ENCODE results near the gene CLEC4F. TPM values are rescaled to one million over a fixed set of nuclear protein-coding genes. Genes with fewer than 3 reads are reported as not detected.

CLEC4F gene
- total RNA-seq, 6 experiments from 2014 or later = not detected

DNA sequence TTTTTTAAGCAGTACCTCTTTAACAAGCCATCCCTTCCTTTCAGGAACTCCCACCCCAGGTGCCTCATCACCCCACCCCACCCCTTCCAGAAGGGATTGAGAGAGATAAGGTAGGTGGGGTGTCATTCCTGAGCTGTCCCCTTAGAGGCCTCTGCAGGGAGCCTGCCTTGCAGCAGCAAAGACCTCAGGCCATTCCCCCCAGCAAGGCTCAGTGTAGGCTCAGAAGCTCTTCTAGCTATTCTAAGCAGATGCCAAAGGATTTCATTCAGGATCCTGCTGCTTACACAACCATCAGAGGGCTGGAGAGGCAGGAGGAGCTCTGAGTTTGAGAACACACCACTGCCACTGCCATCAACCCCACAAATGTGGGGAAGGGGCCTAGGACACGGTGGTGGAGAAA lies 24.1 kb downstream of the CLEC4F start:
- Histone ChIP-seq H3K4me1 (no peaks in the 10 kb centered on the region), H3K27ac (no peak overlapping the region), H3K27me3 (no peaks in the 10 kb centered on the region), H3K36me3 (no peaks in the 10 kb centered on the region), H3K4me3 (no peak overlapping the region), H3K9me3 (no peaks in the 10 kb centered on the region)
- no peak for DNase-seq
- no peak for ATAC-seq
- intact Hi-C loops (cut with DNase I) = no loop called here
- WGBS (ENCODE audit: insufficient coverage, low coverage, low lambda C conversion rate, missing lambda C conversion rate) = no CpG with 5 or more reads among the region's 1 CpG
- TF ChIP-seq POLR2A (IDR thresholded peaks at IDR 0.05) = no peak
- TF ChIP-seq, protein P1, sequence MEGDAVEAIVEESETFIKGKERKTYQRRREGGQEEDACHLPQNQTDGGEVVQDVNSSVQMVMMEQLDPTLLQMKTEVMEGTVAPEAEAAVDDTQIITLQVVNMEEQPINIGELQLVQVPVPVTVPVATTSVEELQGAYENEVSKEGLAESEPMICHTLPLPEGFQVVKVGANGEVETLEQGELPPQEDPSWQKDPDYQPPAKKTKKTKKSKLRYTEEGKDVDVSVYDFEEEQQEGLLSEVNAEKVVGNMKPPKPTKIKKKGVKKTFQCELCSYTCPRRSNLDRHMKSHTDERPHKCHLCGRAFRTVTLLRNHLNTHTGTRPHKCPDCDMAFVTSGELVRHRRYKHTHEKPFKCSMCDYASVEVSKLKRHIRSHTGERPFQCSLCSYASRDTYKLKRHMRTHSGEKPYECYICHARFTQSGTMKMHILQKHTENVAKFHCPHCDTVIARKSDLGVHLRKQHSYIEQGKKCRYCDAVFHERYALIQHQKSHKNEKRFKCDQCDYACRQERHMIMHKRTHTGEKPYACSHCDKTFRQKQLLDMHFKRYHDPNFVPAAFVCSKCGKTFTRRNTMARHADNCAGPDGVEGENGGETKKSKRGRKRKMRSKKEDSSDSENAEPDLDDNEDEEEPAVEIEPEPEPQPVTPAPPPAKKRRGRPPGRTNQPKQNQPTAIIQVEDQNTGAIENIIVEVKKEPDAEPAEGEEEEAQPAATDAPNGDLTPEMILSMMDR (IDR thresholded peaks at IDR 0.05) = no peak

DNA sequence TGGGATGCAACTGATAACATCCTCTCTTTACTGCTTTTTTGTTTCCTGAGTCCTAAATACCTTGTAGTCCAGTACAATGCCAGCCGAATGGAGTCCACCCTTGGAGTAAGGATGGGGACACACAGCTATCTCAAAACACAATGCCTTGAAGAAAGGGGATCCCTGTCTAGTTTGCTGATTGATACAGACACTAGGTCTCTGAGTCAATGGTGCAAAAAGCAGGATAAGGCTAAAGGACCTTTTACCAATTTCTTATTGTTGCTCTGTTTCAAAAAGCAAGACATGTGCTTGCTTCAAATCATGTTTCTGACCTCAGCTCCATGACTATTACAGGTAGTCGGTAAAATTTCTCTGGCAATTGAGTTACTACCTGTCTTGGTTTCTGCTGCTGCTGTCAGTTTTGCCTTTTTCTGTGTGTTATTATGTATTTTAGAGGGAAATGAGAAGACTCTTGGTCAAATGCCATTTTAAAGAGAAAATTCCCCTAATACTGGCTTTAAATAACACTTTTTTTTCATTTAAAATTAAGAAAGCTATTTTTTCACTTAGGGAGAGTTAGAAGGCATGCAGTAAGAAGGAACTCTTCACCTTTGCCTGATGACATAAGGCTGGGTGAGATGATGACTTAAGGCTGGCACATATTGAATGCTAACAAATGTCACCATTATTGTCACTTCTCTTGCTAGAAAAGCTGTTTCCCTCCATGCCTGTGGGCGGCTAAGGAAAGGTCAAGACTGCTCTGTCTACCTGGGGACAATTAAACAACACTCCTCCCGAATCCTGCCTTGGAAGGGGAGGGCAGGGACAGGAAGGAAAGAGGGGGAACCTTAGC lies 25.0 kb downstream of the CLEC4F start:
- intact Hi-C loops (cut with DNase I) = no loop called here
- Histone ChIP-seq H3K36me3 (no peaks in the 10 kb centered on the region), H3K27me3 (peaks cover 0 to 3% of the 10 kb centered on the region in 2 donors), H3K9me3 (no peaks in the 10 kb centered on the region), H3K4me1 (peaks cover 0 to 3% (median 0%) of the 10 kb centered on the region in 4 donors), H3K27ac (no peak overlapping the region), H3K4me3 (no peak overlapping the region)
- 52% methylated on average over 4 of the region's 4 CpGs for WGBS (ENCODE audit: insufficient coverage, low coverage, low lambda C conversion rate, missing lambda C conversion rate)
- no peak for TF ChIP-seq POLR2A (IDR thresholded peaks at IDR 0.05)
- TF ChIP-seq, protein P1 (IDR thresholded peaks at IDR 0.05) = no peak
- DNase-seq (no peak), ATAC-seq (no peak)

DNA sequence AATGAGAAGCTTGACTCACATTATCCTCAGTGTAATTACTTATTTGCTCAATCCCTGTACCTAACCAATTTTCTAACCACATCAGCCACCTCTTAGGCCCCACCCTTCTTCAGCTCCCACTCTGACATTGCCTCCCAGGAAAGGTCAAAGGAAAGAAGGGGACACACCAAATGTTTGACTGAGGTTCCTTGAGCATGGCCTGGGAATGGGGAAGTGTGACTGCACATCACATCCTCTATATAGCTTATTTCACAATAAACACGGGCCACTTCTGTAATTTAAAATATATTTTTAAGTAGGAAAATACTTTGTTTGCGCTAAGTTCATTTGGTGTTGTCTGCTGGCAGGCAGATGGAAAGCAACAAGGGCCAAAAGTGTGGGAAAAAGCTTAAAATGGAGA lies 26.9 kb downstream of the CLEC4F start:
- Histone ChIP-seq H3K9me3 (no peaks in the 10 kb centered on the region), H3K4me3 (no peak overlapping the region), H3K36me3 (no peaks in the 10 kb centered on the region), H3K27ac (no peak overlapping the region), H3K27me3 (peaks cover 0 to 10% of the 10 kb centered on the region in 2 donors), H3K4me1 (peaks cover 0 to 13% (median 0%) of the 10 kb centered on the region in 4 donors)
- WGBS (ENCODE audit: insufficient coverage, low coverage, low lambda C conversion rate, missing lambda C conversion rate) = 41% methylated on average over 2 of the region's 2 CpGs
- intact Hi-C loops (cut with DNase I) = no loop called here
- DNase-seq = no peak
- peak in 2 of 4 donors; percentile 17 to 22 for ATAC-seq
- no peak for TF ChIP-seq POLR2A (IDR thresholded peaks at IDR 0.05)
- TF ChIP-seq, protein P1 (IDR thresholded peaks at IDR 0.05) = no peak

DNA sequence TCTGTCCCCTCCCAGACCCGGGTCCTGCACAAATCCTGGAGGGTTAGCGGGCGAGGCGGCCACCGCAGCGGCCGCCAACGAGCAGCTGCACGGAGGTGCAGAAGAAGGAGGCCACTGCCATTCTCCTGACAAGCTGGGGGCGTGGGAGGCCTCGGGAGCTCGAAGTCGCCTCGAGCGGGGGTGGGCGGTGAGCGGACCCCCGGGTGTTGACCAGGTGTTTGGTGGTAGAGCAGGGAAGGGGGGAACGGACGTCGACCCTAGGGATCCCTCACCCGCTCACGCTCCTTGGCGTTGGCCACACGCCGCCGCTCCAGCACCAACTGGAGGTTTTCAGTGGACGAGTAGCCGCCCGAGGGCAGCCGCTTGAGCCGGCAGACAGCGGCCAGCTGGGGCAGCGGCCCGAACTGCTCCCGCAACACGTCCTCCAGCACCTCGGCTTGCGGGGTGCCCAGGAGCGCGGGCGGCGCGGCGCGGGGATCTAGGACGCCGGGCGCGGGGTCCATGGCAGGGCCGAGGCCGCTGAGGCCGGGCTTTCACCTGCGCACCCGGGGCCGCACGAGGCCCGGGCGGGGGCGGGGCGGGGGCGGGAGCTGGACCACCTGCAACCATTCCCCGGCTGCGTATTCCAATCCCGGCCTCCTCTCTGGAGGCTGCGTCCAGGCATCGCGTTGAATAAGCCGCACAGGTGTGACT lies 30.1 kb downstream of the CLEC4F start, which contains the start of gene FIGLA:
Gene FIGLA, minus strand, starts transcription at position 508 of the 693 bp plus-strand sequence. Its CDS starts 5 bp downstream, at position 503.
- peak in 3 of 4 donors; percentile 23 to 36 (median 33) for ATAC-seq
- Histone ChIP-seq H3K9me3 (no peaks in the 10 kb centered on the region), H3K36me3 (no peaks in the 10 kb centered on the region), H3K27ac (no peak within 1 kb of the TSS), H3K4me1 (peaks cover 0 to 13% (median 0%) of the 10 kb centered on the region in 4 donors), H3K27me3 (peaks cover 0 to 14% of the 10 kb centered on the region in 2 donors), H3K4me3 (peak within 1 kb of the TSS in 1 of 3 donors; percentile 16)
- TF ChIP-seq, protein P1 (IDR thresholded peaks at IDR 0.05) = no peak
- TF ChIP-seq POLR2A (IDR thresholded peaks at IDR 0.05) = no peak
- 7% methylated on average over 9 of the region's 69 CpGs for WGBS (ENCODE audit: insufficient coverage, low coverage, low lambda C conversion rate, missing lambda C conversion rate)
- no peak for DNase-seq
- intact Hi-C loops (cut with DNase I) = no loop called here

Measured in right lobe of liver (tissue), 6 donors.